B cell (primary cell): ENCODE data around the gene XPO6. TPM values are rescaled to one million over a fixed set of nuclear protein-coding genes. Genes with fewer than 3 reads are reported as not detected.

Experiments
- ATAC-seq: fragments of 200-7000 bp; cut with Tn5 transposase; one replicate; pipeline ENCODE4 v1.10.0; 2021; ENCODE audit warnings: low read depth, mild to moderate bottlenecking, moderate number of reproducible peaks, moderate library complexity
- CTCF ChIA-PET: fragments of 350-600 bp; sonication (Branson Sonifier 250); formaldehyde crosslinking; loops from one replicate; lab custom pipeline; 2021; ENCODE audit warnings: antibody characterized with exemption, inconsistent platforms; lab: Charles Lee
- POLR2A ChIA-PET: fragments of 350-600 bp; sonication (Branson Sonifier 250); formaldehyde crosslinking; loops from one replicate; lab custom pipeline; 2021; ENCODE audit warnings: antibody characterized with exemption; lab: Charles Lee
- DNase-seq: peaks from one replicate; pipeline ENCODE4 v3.0.0; 2013
- H2AFZ ChIP-seq: 2 replicates; pipeline ENCODE4 v1.6.1; 2012; ENCODE audit warnings: mild to moderate bottlenecking, low read depth, low read length; ENCODE audit not compliant: insufficient read depth, poor library complexity, severe bottlenecking
- H3K27ac ChIP-seq, 2 donors: 1 replicate in 1 of 2; 2 replicates in 1 of 2; pipeline ENCODE4 v1.5.1; 2012 to 2013; ENCODE audit warnings: low read length in 2 of 2, mild to moderate bottlenecking in 2 of 2, moderate library complexity in 1 of 2
- H3K27me3 ChIP-seq, 4 experiments: fragments of 200-600 bp in 1 of 4; sonication (generic) in 1 of 4; replicated peaks in 1 of 4; 1 replicate in 2 of 4; 2 replicates in 2 of 4; pipeline versions ENCODE4 v1.6.1 to v1.7.0; 2013 to 2016; ENCODE audit warnings: low read length in 3 of 4, mild to moderate bottlenecking in 2 of 4, mixed read lengths in 1 of 4, moderate library complexity in 1 of 4; ENCODE audit not compliant: insufficient read depth in 4 of 4, control insufficient read depth in 3 of 4; ENCODE audit errors: control extremely low read depth in 1 of 4
- H3K36me3 ChIP-seq, 2 experiments: replicated peaks in 1 of 2; 1 replicate in 1 of 2; 2 replicates in 1 of 2; pipeline versions ENCODE4 v1.6.1 to v1.7.1; 2013; ENCODE audit warnings: low read length in 1 of 2; ENCODE audit not compliant: insufficient read depth in 2 of 2, control insufficient read depth in 1 of 2; ENCODE audit errors: control extremely low read depth in 1 of 2, extremely low read depth in 1 of 2
- H3K4me1 ChIP-seq, 2 donors: fragments of 200-600 bp in 1 of 2; sonication (generic) in 1 of 2; 1 replicate in 1 of 2; 2 replicates in 1 of 2; pipeline versions ENCODE4 v1.5.1 to v1.6.1; 2013 to 2017; ENCODE audit warnings: low read length in 2 of 2; ENCODE audit not compliant: control insufficient read depth in 2 of 2, insufficient read depth in 2 of 2
- H3K4me2 ChIP-seq: replicated peaks from 2 replicates; pipeline ENCODE3; 2012; ENCODE audit warnings: mild to moderate bottlenecking, low read depth, low read length; ENCODE audit not compliant: poor library complexity, severe bottlenecking
- H3K4me3 ChIP-seq, 5 experiments: fragments of 200-600 bp in 1 of 5; sonication (generic) in 1 of 5; 1 replicate in 3 of 5; 2 replicates in 2 of 5; pipeline versions ENCODE4 v1.5.1 to v1.7.0; 2011 to 2016; ENCODE audit warnings: low read length in 4 of 5, mild to moderate bottlenecking in 4 of 5, low read depth in 2 of 5, control low read depth in 1 of 5, moderate library complexity in 1 of 5; ENCODE audit not compliant: insufficient read depth in 1 of 5; ENCODE audit errors: control extremely low read depth in 1 of 5, extremely low read depth in 1 of 5
- H3K79me2 ChIP-seq: fragments of 200-600 bp; sonication (generic); one replicate; pipeline ENCODE4 v1.6.0; 2016; ENCODE audit warnings: low read length; ENCODE audit not compliant: control insufficient read depth, insufficient read depth
- H3K9ac ChIP-seq: fragments of 200-600 bp; sonication (generic); 2 replicates; pipeline ENCODE4 v1.6.1; 2017; ENCODE audit warnings: mild to moderate bottlenecking, low read length, moderate library complexity
- H3K9me3 ChIP-seq, 3 donors: one replicate each; pipeline versions ENCODE4 v1.6.1 to v1.7.1; 2013; ENCODE audit warnings: low read length in 2 of 3; ENCODE audit not compliant: control insufficient read depth in 2 of 3, insufficient read depth in 1 of 3; ENCODE audit errors: control extremely low read depth in 1 of 3
- H4K20me1 ChIP-seq: 2 replicates; pipeline ENCODE4 v1.6.0; 2012; ENCODE audit warnings: mild to moderate bottlenecking, low read length; ENCODE audit not compliant: insufficient read depth, control insufficient read depth, poor library complexity, severe bottlenecking
- H3K27ac Mint-ChIP-seq: one replicate; pipeline ENCODE4 v1.8.0; 2021; ENCODE audit warnings: mixed read lengths
- H3K27me3 Mint-ChIP-seq: one replicate; pipeline ENCODE4 v1.8.0; 2021; ENCODE audit warnings: mixed read lengths
- H3K4me1 Mint-ChIP-seq: one replicate; pipeline ENCODE4 v1.8.0; 2021; ENCODE audit warnings: mixed read lengths
- H3K4me3 Mint-ChIP-seq: one replicate; pipeline ENCODE4 v1.8.0; 2021; ENCODE audit warnings: mixed read lengths
- H3K9me3 Mint-ChIP-seq: one replicate; pipeline ENCODE4 v1.8.0; 2022; ENCODE audit warnings: mixed read lengths; ENCODE audit not compliant: insufficient read depth
- CTCF ChIP-seq: fragments of 200-600 bp; IDR thresholded peaks from one replicate; pipeline ENCODE4 v1.8.0; 2022; ENCODE audit warnings: antibody characterized with exemption, mild to moderate bottlenecking
- EZH2 ChIP-seq: IDR thresholded peaks from 2 replicates; pipeline ENCODE4 v1.6.1; 2012; ENCODE audit warnings: borderline replicate concordance, low read depth, mild to moderate bottlenecking, moderate library complexity, low read length; ENCODE audit not compliant: insufficient read depth, poor library complexity, severe bottlenecking
- WGBS: methylation state at CpG from one replicate; pipeline ENCODE4 v1.1.5; 2013; ENCODE audit warnings: missing lambda C conversion rate; ENCODE audit not compliant: insufficient coverage; 5-methylcytosine and 5-hydroxymethylcytosine counted together
- intact Hi-C: fragments of 100-400 bp; cut with micrococcal nuclease; formaldehyde crosslinking; loops from one replicate; pipeline ENCODE4 v1.10.0; 2022
- polyA plus RNA-seq: library from polyadenylated mRNA; depleted of rRNA; stranded (reverse); fragments of >200 nt; gene quantifications from 2 replicates; pipeline ENCODE4 v1.2.3, GENCODE V29; 2012
- total RNA-seq, 2 donors: library from RNA; stranded (reverse); fragments of 120-200 nt in 1 of 2; gene quantifications; 1 replicate in 1 of 2; 2 replicates in 1 of 2; pipeline versions ENCODE4 v1.2.3 to v1.2.4, GENCODE V29; 2013 to 2022

The XPO6 gene
- total and polyA plus RNA-seq, 2 donors (not counting 1 experiment from before 2014, with no cell fraction given): 259 to 303 TPM

- Histone ChIP-seq H3K4me3 (no peak overlapping the region), H3K27me3 (no peaks in the 10 kb centered on the region), H3K9me3 (no peaks in the 10 kb centered on the region), H3K9ac (no peak overlapping the region), H3K36me3 (no peaks in the 10 kb centered on the region), H4K20me1 (no peaks in the 10 kb centered on the region), H2AFZ (no peak overlapping the region), H3K4me1 (no peaks in the 10 kb centered on the region), H3K27ac (no peak overlapping the region), H3K4me2 (no peak overlapping the region), H3K79me2 (no peaks in the 10 kb centered on the region)
- Mint-ChIP-seq H3K4me1 (no peaks in the 10 kb centered on the region), H3K27me3 (no peaks in the 10 kb centered on the region), H3K27ac (no peak overlapping the region), H3K4me3 (no peak overlapping the region), H3K9me3 (no peaks in the 10 kb centered on the region)
- ATAC-seq (no peak), DNase-seq (no peak)
- intact Hi-C loops: no loop called here
- POLR2A ChIA-PET: no interaction called here
- CTCF ChIA-PET: interaction anchor here (0.7 kb wide), 1 partner anchor 25 kb away, joined by 3 read pairs; no protein-coding TSS in a partner anchor
- 93% methylated on average over 13 of the region's 13 CpGs for WGBS
- no peak for TF ChIP-seq CTCF
- no peak for TF ChIP-seq EZH2
Observed at GRCh38 chr16:28082624-28083023, 129.1 kb downstream of the XPO6 start.

GRCh38 chr16:28081391-28081968 lies 130.3 kb downstream of the XPO6 start:
- no peak for ATAC-seq
- Histone ChIP-seq H3K4me2 (no peak overlapping the region), H3K36me3 (no peaks in the 10 kb centered on the region), H3K27me3 (no peaks in the 10 kb centered on the region), H3K9ac (no peak overlapping the region), H3K4me1 (no peaks in the 10 kb centered on the region), H3K79me2 (no peaks in the 10 kb centered on the region), H2AFZ (no peak overlapping the region), H3K4me3 (no peak overlapping the region), H4K20me1 (no peaks in the 10 kb centered on the region), H3K27ac (no peak overlapping the region), H3K9me3 (no peaks in the 10 kb centered on the region)
- CTCF ChIA-PET: no interaction called here
- H3K9me3 Mint-ChIP-seq: no peaks in the 10 kb centered on the region
- TF ChIP-seq EZH2: no peak
- no peak for TF ChIP-seq CTCF
- no peak for DNase-seq
- H3K27me3 Mint-ChIP-seq: no peaks in the 10 kb centered on the region
- no peaks in the 10 kb centered on the region for H3K4me1 Mint-ChIP-seq
- no peak overlapping the region for H3K4me3 Mint-ChIP-seq
- 88% methylated on average over 6 of the region's 9 CpGs for WGBS
- POLR2A ChIA-PET: no interaction called here
- intact Hi-C loops: no loop called here
- no peak overlapping the region for H3K27ac Mint-ChIP-seq
